ENCODE measurements around the gene DENND4A. TPM values are rescaled to one million over a fixed set of nuclear protein-coding genes. Genes with fewer than 3 reads are reported as not detected.
"Not testable (repeated sequence)": the region's sequence is repeated elsewhere in the genome, so short reads cannot be mapped to it uniquely, and the experiment has no call there.

Gene DENND4A
- total and polyA plus RNA-seq, 4 donors: 3.3 to 41.3 (median 18.1) TPM

DNA sequence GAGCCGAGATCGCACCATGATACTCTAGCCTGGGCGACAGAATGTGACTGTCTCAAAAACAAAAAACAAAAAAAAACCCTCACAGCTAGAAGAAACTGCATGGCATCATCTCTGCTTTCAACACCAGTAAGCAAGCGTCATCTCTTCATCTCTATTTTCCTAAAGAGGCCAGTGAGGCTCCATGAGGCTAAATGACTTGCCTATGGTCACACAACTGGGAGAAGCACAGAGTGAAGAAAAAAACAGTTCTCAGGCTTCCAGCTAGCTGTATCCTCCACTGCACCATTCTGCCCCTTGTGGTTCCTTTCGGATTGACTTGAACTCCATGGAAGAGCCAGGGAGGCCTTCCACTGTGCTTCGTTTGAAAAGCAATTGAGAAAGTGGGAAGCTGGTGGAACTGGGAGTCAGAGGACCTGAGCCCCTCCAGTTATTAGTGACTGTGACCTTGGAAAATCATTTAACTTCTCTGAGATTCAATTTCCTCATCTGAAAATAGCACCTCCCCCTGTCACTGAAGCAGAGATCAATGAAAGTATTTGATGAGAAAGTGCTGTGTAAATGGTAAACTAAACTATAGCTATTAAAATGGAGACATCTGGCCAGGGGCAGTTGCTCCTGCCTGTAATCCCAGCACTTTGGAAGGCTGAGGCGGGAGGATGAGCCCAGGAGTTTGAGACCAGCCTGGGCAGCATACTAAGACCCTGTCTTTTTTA is 32.1 kb upstream of the DENND4A start:
- no peaks in the 10 kb centered on the region for H3K36me3 ChIP-seq (ENCODE audit: control insufficient read depth in 1 of 2, insufficient read depth in 2 of 2, low read length in 1 of 2)
- DNase-seq: peak in 1 of 2 donors; percentile 55
- intact Hi-C loops (cut with DNase I): no loop called here
- 64 to 65% methylated on average over 7 of the region's 7 CpGs for WGBS, 2 donors
- H3K27me3 ChIP-seq (ENCODE audit: control insufficient read depth in 1 of 2, insufficient read depth in 2 of 2, low read length in 1 of 2): no peaks in the 10 kb centered on the region
- H3K27ac ChIP-seq (ENCODE audit: low read depth in 1 of 2, low read length in 2 of 2): no peak overlapping the region
- H3K4me1 ChIP-seq (ENCODE audit: control insufficient read depth in 1 of 2, insufficient read depth in 2 of 2, low read length in 2 of 2): no peaks in the 10 kb centered on the region
- no peak overlapping the region for H3K4me3 ChIP-seq (ENCODE audit: low read length in 2 of 2)
- ATAC-seq (ENCODE audit: low FRiP score): peak; percentile 79
- H3K9me3 ChIP-seq (ENCODE audit: control insufficient read depth, low read length): no peaks in the 10 kb centered on the region

DNA sequence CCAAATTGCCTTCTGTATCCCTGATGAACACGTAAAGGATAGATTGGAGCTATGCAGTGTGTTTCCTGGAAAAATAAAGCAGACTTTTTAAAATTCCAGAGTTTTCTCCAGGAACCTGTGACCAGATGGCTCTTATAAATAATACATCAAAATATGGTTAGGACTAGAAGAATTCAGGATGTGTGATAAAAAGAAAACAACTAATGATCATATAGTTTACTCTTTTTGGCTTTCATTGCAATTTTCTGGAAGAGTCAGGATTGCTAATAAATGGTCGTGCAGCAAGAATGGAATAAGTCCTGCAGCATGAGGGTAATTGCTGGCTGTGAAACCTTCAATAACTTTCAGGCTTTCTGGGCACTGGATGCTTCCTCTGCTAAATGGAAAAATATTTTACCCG is 30.2 kb upstream of the DENND4A start:
- ATAC-seq (ENCODE audit: low FRiP score) (no peak), DNase-seq (no peak)
- no peak overlapping the region for H3K4me3 ChIP-seq (ENCODE audit: low read length in 2 of 2)
- no peaks in the 10 kb centered on the region for H3K27me3 ChIP-seq (ENCODE audit: control insufficient read depth in 1 of 2, insufficient read depth in 2 of 2, low read length in 1 of 2)
- no peak overlapping the region for H3K27ac ChIP-seq (ENCODE audit: low read depth in 1 of 2, low read length in 2 of 2)
- no peaks in the 10 kb centered on the region for H3K36me3 ChIP-seq (ENCODE audit: control insufficient read depth in 1 of 2, insufficient read depth in 2 of 2, low read length in 1 of 2)
- no peaks in the 10 kb centered on the region for H3K4me1 ChIP-seq (ENCODE audit: control insufficient read depth in 1 of 2, insufficient read depth in 2 of 2, low read length in 2 of 2)
- intact Hi-C loops (cut with DNase I): no loop called here
- H3K9me3 ChIP-seq (ENCODE audit: control insufficient read depth, low read length): no peaks in the 10 kb centered on the region
- WGBS, 2 donors: 23 to 43% methylated on average over 3 of the region's 3 CpGs

DNA sequence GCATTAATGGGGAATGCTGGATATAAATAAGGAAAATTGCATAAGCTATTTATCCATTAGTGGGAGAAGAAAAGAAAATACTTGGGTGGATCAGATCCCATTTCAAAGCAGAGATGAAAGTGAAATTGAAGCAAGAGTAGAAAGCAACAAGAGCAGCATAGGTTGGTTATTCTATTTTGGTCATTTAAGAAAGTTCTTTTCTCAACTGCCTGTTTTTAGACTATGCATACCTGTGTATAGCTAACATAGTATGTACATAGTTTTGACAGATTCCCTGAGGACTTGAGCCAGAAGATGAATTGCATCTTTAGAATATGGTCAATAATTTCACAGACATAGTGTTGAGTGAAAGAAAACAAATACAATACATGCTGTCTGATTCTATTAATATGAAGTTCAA is 29.0 kb upstream of the DENND4A start:
- Histone ChIP-seq H3K36me3 (ENCODE audit: control insufficient read depth in 1 of 2, insufficient read depth in 2 of 2, low read length in 1 of 2) (no peaks in the 10 kb centered on the region), H3K27ac (ENCODE audit: low read depth in 1 of 2, low read length in 2 of 2) (no peak overlapping the region), H3K4me1 (ENCODE audit: control insufficient read depth in 1 of 2, insufficient read depth in 2 of 2, low read length in 2 of 2) (no peaks in the 10 kb centered on the region), H3K4me3 (ENCODE audit: low read length in 2 of 2) (no peak overlapping the region), H3K27me3 (ENCODE audit: control insufficient read depth in 1 of 2, insufficient read depth in 2 of 2, low read length in 1 of 2) (no peaks in the 10 kb centered on the region), H3K9me3 (ENCODE audit: control insufficient read depth, low read length) (no peaks in the 10 kb centered on the region)
- no peak for DNase-seq
- intact Hi-C loops (cut with DNase I): no loop called here
- no peak for ATAC-seq (ENCODE audit: low FRiP score)

DNA sequence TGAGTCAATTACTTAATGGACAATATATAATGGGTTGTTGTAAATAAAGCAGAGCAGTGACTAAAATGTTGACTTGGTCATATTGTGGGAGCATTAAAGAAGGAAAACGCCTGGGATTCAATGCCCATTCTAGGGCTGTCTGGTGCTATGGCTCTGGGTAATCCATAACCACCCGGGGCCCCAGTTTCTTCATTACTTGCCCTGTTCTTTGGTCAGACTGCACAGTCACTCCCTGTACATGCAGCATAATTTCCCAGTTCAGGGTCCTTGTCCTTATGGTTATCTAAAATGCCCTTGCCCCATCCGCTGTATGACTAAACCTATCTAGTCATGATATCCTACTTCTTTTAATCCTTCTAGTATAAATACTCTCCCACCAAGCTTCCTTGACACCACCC is 27.5 kb upstream of the DENND4A start:
- WGBS, 2 donors: 95% methylated on average over 3 of the region's 3 CpGs
- Histone ChIP-seq H3K36me3 (ENCODE audit: control insufficient read depth in 1 of 2, insufficient read depth in 2 of 2, low read length in 1 of 2) (no peaks in the 10 kb centered on the region), H3K4me3 (ENCODE audit: low read length in 2 of 2) (no peak overlapping the region), H3K9me3 (ENCODE audit: control insufficient read depth, low read length) (no peaks in the 10 kb centered on the region), H3K4me1 (ENCODE audit: control insufficient read depth in 1 of 2, insufficient read depth in 2 of 2, low read length in 2 of 2) (no peaks in the 10 kb centered on the region), H3K27me3 (ENCODE audit: control insufficient read depth in 1 of 2, insufficient read depth in 2 of 2, low read length in 1 of 2) (no peaks in the 10 kb centered on the region), H3K27ac (ENCODE audit: low read depth in 1 of 2, low read length in 2 of 2) (no peak overlapping the region)
- no peak for DNase-seq
- intact Hi-C loops (cut with DNase I): no loop called here
- no peak for ATAC-seq (ENCODE audit: low FRiP score)

DNA sequence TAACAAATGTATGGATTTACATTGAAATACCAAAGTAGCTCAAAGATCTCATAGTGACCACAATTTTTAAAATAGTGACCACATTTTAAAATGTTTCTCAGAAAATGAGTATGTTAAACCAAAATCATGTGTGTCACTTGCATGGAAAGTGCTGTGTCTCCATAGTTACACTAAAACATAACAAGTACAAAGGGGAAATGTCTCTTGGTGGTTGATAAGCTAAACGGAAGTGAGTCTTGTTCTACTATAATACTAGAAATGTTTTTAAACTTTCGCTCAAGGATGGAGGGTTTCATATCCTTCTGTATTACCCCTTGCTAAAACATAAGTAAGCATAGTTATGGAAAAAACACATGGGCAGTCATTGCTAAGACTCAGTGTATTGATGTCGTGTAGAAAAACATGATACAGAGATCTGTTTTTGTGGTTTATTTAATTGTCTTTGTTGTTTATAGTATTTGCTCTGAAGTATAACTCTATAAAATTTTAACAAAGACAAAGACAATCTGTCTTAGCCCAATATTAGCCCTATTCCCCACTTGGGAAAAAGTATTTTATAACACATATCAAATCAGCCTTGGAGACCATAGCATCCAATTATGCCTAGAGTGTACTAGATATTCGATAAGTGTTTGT is 27.0 kb upstream of the DENND4A start:
- H3K4me3 ChIP-seq (ENCODE audit: low read length in 2 of 2): no peak overlapping the region
- H3K27ac ChIP-seq (ENCODE audit: low read depth in 1 of 2, low read length in 2 of 2): no peak overlapping the region
- DNase-seq: no peak
- no peaks in the 10 kb centered on the region for H3K27me3 ChIP-seq (ENCODE audit: control insufficient read depth in 1 of 2, insufficient read depth in 2 of 2, low read length in 1 of 2)
- no peaks in the 10 kb centered on the region for H3K36me3 ChIP-seq (ENCODE audit: control insufficient read depth in 1 of 2, insufficient read depth in 2 of 2, low read length in 1 of 2)
- ATAC-seq (ENCODE audit: low FRiP score): peak; percentile 59
- H3K4me1 ChIP-seq (ENCODE audit: control insufficient read depth in 1 of 2, insufficient read depth in 2 of 2, low read length in 2 of 2): no peaks in the 10 kb centered on the region
- 66 to 69% methylated on average over 4 of the region's 4 CpGs for WGBS, 2 donors
- no peaks in the 10 kb centered on the region for H3K9me3 ChIP-seq (ENCODE audit: control insufficient read depth, low read length)
- intact Hi-C loops (cut with DNase I): no loop called here

DNA sequence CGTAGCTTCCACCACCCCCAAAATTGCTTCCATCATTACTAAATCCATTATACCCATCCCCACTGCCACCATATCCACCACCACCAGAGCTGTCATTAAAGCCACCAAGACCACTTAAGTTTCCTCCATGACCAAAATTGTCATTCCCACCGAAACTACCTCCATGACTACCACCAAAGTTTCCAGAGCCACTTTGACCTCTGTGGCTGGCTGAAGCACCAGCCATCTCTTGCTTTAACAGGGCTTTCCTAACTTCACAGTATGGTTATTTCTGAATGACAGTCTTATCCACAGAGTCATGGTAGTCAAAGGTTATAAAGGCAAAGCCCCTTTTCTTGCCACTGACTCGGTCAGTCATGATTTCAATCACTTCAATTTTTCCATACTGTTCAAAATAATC is 24.3 kb upstream of the DENND4A start:
- no peak overlapping the region for H3K4me3 ChIP-seq (ENCODE audit: low read length in 2 of 2)
- no peak for ATAC-seq (ENCODE audit: low FRiP score)
- no peak for DNase-seq
- intact Hi-C loops (cut with DNase I): no loop called here
- no peaks in the 10 kb centered on the region for H3K9me3 ChIP-seq (ENCODE audit: control insufficient read depth, low read length)
- WGBS, 2 donors: 96 to 99% methylated on average over 3 of the region's 3 CpGs
- no peaks in the 10 kb centered on the region for H3K27me3 ChIP-seq (ENCODE audit: control insufficient read depth in 1 of 2, insufficient read depth in 2 of 2, low read length in 1 of 2)
- H3K36me3 ChIP-seq (ENCODE audit: control insufficient read depth in 1 of 2, insufficient read depth in 2 of 2, low read length in 1 of 2): no peaks in the 10 kb centered on the region
- H3K4me1 ChIP-seq (ENCODE audit: control insufficient read depth in 1 of 2, insufficient read depth in 2 of 2, low read length in 2 of 2): no peaks in the 10 kb centered on the region
- no peak overlapping the region for H3K27ac ChIP-seq (ENCODE audit: low read depth in 1 of 2, low read length in 2 of 2)

DNA sequence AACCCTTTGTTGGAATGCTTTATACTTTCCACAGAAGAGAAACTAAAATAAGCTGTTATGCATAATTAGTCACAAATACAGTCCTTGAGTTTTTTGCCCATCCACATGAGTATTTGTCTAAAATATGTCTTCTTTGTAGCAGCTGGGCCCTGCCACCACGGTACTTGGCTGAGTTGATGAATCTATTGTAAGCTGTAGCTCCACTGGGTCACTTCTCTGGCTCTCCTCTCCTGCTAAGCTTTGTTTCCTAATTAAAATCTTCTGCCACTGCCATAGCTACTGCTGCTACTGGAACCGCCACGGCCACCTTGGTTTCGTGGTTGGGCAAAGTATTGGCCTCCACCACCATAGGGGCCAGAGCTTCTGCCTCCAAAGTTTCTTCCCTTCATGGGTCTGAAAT is 23.9 kb upstream of the DENND4A start:
- intact Hi-C loops (cut with DNase I); H3K4me1 ChIP-seq (ENCODE audit: control insufficient read depth in 1 of 2, insufficient read depth in 2 of 2, low read length in 2 of 2); H3K27ac ChIP-seq (ENCODE audit: low read depth in 1 of 2, low read length in 2 of 2); H3K36me3 ChIP-seq (ENCODE audit: control insufficient read depth in 1 of 2, insufficient read depth in 2 of 2, low read length in 1 of 2); ATAC-seq (ENCODE audit: low FRiP score); H3K4me3 ChIP-seq (ENCODE audit: low read length in 2 of 2); DNase-seq; H3K9me3 ChIP-seq (ENCODE audit: control insufficient read depth, low read length); H3K27me3 ChIP-seq (ENCODE audit: control insufficient read depth in 1 of 2, insufficient read depth in 2 of 2, low read length in 1 of 2): not testable (repeated sequence)
- WGBS, 2 donors: 68 to 77% methylated on average over 4 of the region's 4 CpGs

DNA sequence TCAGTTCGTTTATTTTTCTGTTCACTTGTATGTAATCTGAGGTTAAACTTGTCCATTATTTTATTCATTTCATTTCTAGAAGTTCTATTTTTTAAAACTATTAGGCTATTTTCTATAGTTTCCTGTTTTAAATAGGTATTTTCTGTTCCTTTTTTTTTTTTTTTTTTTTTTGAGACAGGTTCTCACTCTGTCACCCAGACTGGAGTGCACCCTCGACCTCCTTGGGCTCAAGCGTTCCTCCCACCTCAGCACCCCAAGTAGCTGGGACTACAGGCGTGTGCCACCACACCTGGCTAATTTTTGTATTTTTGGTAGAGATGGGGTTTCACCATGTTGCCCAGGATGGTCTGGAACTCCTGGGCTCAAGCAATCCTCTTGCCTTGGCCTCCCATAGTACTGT is 22.2 kb upstream of the DENND4A start:
- H3K27ac ChIP-seq (ENCODE audit: low read depth in 1 of 2, low read length in 2 of 2); DNase-seq; H3K4me3 ChIP-seq (ENCODE audit: low read length in 2 of 2); H3K36me3 ChIP-seq (ENCODE audit: control insufficient read depth in 1 of 2, insufficient read depth in 2 of 2, low read length in 1 of 2); H3K27me3 ChIP-seq (ENCODE audit: control insufficient read depth in 1 of 2, insufficient read depth in 2 of 2, low read length in 1 of 2); H3K9me3 ChIP-seq (ENCODE audit: control insufficient read depth, low read length); ATAC-seq (ENCODE audit: low FRiP score); intact Hi-C loops (cut with DNase I); H3K4me1 ChIP-seq (ENCODE audit: control insufficient read depth in 1 of 2, insufficient read depth in 2 of 2, low read length in 2 of 2): not testable (repeated sequence)
- 71 to 87% methylated on average over 4 of the region's 4 CpGs for WGBS, 2 donors

DNA sequence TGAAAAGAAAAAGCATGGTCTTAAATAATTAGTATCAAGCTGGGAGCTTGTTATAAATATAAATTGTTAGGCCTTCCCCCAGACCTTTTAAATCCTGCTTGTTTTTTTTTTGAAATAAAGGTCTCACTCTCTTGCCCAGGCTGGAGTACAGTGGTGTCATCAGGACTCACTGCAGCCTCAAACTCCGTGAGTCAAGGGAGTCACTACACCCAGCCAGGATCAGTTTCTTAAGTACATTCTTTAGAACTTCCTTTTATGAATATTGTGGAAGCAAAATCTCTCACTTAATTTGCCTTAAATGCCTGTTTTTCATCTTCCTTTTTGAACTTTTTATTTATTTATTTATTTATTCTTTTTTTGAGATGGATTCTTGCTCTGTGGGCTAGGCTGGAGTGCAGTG is 20.8 kb upstream of the DENND4A start:
- Histone ChIP-seq H3K27me3 (ENCODE audit: control insufficient read depth in 1 of 2, insufficient read depth in 2 of 2, low read length in 1 of 2) (no peaks in the 10 kb centered on the region), H3K4me3 (ENCODE audit: low read length in 2 of 2) (no peak overlapping the region), H3K27ac (ENCODE audit: low read depth in 1 of 2, low read length in 2 of 2) (no peak overlapping the region), H3K9me3 (ENCODE audit: control insufficient read depth, low read length) (no peaks in the 10 kb centered on the region), H3K36me3 (ENCODE audit: control insufficient read depth in 1 of 2, insufficient read depth in 2 of 2, low read length in 1 of 2) (no peaks in the 10 kb centered on the region), H3K4me1 (ENCODE audit: control insufficient read depth in 1 of 2, insufficient read depth in 2 of 2, low read length in 2 of 2) (no peaks in the 10 kb centered on the region)
- 88 to 91% methylated on average over 1 of the region's 1 CpG for WGBS, 2 donors
- intact Hi-C loops (cut with DNase I): no loop called here
- DNase-seq (no peak), ATAC-seq (ENCODE audit: low FRiP score) (no peak)
